Renal cortex interstitium (tissue), 11 donors: ENCODE results near the gene FOXR1. TPM values are rescaled to one million over a fixed set of nuclear protein-coding genes. Genes with fewer than 3 reads are reported as not detected.

Source experiments
- DNase-seq, 11 donors: peaks; one replicate each; pipeline ENCODE4 v3.0.0-alpha.2; 2013; ENCODE audit warnings: low read depth in 9 of 11, low spot score in 4 of 11; ENCODE audit errors: extremely low read depth in 1 of 11
- polyA plus RNA-seq, 3 donors: library from polyadenylated mRNA; unstranded; fragments of 120-200 nt; gene quantifications; one replicate each; pipeline ENCODE4 v1.2.1, GENCODE V29; 2013; ENCODE audit not compliant: insufficient read length in 3 of 3

Gene FOXR1
- polyA plus RNA-seq, 3 donors, result 0.14 TPM; not detected in 2

DNA sequence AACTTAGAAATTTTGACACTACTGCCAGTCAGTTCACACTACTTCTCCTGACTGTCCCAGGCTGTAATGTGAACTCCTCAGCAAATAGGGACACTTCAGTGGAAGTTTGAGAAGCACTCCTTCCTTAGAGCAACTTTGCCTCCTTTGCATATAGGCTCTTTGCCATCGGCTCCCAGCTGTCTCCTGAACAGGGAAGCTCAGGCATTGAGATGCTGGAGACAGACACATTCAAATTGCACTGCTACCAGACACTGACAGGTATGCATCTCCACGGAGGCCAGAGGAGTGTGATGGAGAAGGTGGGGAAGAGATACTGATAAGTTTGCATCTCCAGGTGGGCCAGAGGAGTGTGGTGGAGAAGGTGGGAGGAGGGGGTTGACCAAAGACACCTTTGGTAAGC lies 48.4 kb downstream of the FOXR1 start:
- no peak for DNase-seq

DNA sequence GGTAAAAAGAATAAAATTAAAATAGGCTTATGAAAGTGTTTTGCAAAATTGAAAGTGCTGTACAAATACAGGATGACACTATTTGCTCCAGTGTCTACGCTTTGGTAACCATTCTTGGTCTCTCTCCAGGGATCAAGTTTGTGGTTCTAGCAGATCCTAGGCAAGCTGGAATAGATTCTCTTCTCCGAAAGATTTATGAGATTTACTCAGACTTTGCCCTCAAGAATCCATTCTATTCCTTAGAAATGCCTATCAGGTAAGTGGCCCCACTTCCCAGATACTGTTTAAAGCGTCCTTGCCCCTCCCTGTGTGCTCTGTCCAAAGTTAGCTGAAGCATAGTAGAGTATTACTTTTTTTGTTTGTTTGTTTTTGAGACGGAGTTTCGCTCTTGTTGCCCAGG lies 50.1 kb downstream of the FOXR1 start:
- no peak for DNase-seq

DNA sequence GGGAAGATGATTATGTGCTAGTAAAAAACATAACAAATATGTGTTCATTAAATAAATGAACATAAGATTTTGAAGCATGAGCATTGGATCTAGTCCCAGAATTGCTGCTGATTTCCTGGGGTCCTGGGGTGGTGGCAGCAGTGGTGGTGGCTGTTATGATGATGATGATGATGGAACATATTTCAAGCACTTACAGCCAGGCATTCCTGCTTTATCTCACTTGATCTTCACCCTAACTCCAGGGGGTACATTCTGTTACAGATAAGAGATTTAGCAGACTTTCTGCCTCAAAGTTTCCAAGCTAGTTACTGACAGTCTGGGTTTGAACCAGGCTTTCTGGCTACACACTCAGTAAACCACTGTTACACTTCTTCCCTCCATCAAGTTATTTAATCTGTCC lies 52.2 kb downstream of the FOXR1 start:
- DNase-seq, result no peak

DNA sequence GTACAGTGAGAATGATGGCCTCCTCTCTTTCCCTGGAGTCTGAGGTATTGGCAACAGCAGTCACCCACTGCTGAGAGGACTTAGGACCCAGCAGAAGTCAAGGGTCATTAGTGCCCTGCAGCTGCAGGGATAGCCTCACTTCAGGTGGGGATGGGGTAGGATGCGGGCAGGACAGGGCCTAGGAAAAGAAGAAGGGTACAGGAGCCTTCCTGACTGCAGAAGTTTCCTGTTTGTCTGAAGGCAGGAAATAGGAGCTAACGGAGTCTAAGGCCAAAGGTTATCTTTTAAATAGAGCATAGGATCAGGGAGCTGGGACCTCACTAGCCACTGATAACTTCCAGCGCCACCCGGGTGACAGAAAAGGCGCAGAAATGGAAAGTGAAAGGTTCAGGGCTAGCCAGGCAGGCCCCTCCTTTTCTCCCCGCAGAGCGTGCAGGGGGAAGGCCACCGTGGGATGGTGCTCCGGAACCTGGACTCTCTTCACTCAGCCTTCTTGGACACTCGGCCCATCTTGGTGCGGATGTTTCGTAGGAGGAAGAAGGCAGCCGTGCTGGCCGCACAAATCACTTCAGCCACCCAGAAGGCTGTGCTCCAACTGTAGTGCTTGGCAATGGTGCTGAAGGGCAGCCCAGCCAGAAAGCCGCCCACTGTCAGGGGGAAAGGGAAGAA lies 53.0 kb downstream of the FOXR1 start:
- DNase-seq, result no peak

DNA sequence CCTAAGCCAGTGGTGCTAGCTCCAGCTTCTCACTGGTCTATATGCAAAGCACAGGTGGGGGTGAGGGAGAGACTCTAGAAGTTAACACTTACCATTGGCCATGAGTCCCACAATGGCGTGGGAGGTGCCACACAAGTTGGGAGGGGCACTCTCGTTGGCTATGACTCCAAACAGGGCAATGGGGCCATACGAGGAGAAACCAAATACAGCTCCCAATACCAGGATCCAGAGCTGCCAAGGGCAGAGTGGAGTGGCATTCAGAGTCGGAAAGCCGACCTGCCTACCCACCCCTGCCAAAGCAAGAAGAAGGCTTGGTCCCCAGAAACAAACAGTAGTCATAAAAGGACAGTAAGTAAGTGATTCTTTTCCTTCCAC lies 53.5 kb downstream of the FOXR1 start:
- DNase-seq, result no peak

DNA sequence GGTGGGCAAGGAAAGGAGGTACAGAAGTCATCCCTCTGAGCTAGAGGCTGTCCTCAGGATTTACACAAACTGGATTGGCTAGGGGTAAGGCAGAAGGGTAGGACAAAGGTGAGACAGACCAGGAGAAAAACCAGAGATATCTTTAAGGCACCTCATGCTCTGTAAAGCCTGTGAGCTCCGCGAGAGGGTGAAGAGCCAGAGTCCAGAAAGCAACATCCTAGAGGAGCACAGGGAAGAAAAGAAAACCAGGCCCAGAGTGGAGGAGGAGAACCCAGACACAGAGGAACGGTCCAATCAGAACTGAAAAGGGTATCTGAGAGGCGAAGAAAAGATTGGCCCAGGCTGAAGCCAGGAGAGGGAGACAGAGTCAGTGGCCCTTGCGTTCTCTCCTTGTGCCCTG lies 54.0 kb downstream of the FOXR1 start:
- no peak for DNase-seq

DNA sequence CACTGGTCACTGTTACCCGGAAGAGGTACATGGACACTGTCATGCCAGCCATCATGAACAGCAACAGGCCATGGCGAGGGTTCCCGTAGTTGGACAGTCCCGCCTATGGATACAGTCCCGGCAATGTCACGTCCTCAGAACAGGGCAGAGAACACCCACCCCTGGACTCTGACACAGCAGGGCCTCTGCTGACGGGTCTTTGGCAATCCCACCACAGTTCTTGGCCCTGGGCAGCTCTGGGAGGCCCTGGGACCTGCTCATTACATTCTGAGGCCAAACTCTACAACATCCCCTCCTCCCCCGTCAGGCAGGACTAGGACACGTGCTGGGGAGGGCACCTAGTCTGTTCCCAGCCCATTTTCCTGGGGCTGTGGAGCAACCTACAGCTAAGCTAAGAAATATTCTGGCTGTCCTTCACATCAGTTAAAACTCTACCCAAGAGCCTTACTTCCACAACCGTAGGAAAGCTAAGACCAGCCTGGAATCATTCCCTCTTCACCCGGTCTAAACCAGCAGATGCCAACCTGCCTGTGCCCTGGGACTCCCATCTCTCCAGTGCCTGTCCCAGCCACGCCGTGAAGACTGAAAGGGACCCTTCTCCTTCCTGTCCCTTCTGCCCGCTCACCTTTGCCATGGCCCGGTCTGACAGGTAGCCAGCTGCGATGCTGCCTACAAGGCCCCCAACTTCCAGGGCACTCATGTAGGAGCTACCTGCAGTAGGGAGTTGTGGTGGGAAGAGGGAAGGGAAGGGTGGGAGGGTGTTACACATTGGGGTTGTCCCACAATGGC lies 54.6 kb downstream of the FOXR1 start:
- no peak for DNase-seq

DNA sequence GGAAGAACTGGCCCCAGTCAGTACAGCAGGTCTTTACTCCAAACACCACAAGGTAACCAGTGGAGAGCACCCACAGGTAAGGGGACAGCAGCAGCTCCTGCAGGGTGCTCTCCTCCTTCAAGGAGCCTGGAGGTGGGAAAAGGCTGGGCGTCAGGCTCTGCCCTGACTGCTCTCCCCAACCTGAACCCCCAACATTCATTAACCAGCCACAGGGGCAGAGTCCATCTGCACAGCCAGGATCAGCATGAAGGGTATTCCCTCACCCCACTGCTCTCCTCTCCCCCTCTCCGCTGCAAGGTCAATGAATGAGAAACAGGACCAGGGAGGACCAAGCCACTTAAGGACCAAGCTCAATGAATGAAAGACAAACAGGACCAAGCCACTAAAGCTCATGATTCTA lies 55.4 kb downstream of the FOXR1 start:
- peak in 1 of 11 donors; percentile 43 for DNase-seq

DNA sequence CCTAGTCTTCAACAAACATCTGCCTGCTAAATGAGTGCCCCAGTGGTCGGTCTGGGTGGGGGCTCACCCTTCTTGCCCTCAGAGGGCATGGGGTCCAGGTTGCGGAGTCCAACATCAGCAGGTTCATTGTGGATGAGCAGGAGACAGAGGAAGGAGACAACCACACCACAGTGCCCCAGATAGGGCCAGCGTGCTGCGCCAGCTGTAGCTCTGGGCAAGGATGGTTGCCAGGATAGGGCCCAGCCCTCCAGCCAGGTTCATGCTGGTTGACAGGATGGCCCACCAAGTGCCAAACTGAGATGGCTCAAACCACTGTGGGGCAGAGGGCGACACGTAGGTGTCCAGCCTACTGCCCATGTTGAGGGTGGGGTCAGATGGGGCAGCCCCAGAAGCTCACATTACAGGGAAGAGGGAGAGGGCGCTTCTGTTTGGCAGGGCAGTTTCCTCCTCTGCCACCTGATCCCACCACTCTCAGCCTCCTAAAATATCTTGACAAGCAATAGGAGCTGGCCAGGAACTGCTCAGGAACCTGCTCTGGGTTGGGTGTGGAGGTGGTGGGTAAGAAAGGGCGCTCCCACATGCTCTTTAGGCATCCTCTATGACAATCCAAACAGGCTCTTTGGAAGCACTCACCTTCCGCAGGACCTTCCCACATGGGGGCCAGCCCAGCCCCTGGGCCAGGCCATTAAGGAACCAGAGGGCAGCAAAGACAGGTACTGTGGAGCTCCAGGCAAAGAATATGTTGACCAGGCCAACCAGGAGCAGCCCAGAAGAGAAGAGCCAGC lies 56.2 kb downstream of the FOXR1 start:
- DNase-seq, result no peak

DNA sequence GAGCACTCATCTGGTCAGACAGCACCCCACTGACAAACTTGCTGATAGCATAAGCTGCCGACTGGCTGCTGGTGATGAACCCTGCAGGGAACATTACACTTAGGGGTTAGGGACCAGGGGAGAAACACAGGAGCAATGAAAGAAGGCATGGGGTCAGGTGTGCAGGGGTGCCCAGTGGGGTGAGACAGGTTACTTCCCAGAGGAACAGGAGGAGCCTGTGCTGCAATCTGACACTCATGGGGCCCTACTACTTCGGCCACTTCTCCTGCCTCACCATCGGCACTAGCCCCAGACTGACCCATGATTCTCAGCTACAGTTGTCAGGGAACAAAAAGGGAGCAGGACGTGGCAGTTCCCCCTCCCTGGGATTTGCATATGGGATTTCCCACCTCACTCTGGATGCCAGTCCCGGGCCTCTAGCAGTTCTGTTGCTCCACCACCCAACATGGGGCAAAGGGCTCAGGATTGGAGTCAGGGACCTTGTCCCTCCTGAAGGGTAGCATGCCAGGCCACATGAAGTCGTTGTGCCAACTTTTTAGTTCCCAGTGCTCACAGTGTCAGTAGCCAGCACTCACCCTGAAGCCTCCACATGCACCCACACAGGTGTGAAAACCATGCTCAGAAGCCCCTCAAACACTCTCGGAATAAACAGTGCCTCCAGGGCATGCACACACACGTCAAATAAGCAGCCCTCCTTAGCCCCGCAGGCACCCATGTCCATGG lies 56.9 kb downstream of the FOXR1 start:
- no peak for DNase-seq

DNA sequence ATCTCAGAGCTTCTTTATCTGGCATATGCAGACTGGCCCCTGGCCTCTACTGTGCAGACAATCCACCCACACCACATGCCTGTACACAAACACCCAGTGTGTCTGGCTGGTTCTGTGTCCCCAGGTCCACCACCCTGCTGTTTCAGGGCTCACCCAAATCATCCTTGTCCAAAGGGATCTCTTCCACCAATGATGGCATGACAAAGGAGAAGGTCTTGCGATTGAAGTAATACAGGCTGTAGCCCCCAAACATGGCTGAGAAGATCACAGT lies 57.4 kb downstream of the FOXR1 start:
- no peak for DNase-seq

DNA sequence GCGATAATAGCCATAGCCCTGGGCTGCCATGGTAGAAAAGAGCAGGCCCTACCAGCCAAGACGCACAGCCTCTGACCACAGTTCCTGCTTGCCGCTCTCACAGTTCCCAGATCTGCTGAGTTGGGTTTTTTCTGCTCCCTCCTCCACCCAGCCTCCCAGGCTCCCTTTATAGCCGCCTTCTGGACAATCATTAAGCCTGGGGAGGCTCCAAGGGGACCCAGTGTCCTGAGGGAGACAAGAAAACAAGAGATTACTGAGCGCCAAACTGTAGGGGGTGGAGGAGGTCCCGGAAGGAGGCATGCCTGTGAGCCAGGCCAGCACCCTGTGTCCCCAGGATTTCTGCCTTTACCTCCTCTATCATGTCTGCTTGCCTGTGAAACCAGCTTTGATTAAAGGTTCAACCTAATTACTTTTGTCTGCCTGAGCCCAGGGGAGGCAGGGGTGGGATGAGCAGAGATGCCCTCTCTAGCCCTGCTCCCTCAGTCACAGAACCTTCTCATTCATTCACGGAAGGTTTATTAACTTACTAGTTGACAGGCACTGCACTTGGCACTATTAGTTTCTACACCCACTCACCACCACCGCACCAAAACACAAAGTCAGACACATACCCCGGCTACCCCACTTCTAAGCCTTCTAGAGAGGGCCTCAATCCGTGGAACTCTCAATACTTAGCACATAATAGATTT lies 57.9 kb downstream of the FOXR1 start:
- peak in 3 of 11 donors; percentile 32 to 81 (median 56) for DNase-seq

DNA sequence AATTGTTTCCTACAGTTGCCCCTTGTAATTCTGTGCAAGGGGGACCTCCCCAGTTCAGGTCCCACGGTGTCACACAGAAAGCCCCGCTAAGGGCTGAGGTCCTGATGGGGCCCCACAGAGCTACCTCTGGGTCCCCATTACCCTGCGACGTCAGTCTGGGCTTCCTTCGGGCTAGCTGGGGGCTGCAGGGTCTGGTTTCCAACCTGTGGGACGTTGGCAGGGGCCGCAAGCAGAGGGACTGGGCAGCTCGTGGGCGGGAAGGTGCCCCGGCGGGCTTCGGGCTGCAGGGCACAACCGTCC lies 58.4 kb downstream of the FOXR1 start:
- DNase-seq, result no peak

DNA sequence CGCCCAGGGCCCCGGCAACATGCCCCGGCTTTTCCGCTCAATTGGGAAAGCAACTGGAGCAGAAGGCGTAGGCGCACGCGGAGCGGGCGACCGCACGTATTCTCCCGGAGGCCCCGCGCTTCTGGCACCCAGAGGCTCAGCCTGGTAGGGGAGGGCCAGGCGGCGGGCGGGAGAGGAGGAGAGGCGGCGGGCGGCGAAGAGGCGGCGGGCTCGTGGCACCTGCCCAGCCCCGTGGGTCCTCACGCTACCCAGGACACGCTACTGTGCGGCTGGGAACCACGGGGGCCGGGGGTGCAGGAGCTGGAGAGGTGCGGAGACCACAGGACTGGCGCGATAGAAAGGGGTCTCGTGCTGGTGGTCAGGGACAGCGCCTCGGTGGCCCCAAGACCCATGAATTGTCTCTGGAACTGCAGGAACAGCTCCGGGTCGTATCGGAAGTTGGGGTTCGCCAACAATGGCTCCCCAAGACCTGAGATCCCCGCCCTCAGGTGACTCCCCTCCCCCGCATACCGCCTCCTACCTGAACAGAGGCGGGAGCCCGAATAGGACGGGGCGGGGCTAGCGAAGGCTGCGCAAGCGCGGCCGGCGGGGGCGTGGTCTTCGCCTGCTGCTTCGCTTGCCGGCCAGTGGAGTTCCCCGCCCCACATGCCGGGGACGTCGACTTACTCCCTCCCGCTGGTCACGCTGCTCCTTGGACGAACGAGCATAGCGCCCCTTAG lies 58.9 kb downstream of the FOXR1 start, which contains the start of gene SLC37A4:
Gene SLC37A4, minus strand, starts transcription at position 549 of the 719 bp plus-strand sequence.
- DNase-seq, result peak; percentile 88 to 96 (median 93)

Other genes with a start within 250 kb of the FOXR1 start
- 100 to 1,000 TPM; 128 to 145 (median 132) TPM for gene DDX6, start 180.6 kb upstream of the FOXR1 start, polyA plus RNA-seq
- gene CXCR5, start 87.9 kb upstream of the FOXR1 start, polyA plus RNA-seq, result not detected
- gene BCL9L, start 45.8 kb upstream of the FOXR1 start, polyA plus RNA-seq, result 10 to 100 TPM; 23.8 to 35.7 (median 33.5) TPM
- 1 to 10 TPM; 3.5 to 6.0 (median 5.9) TPM for gene UPK2, start 15.5 kb upstream of the FOXR1 start, polyA plus RNA-seq
- 10 to 100 TPM; 17.2 to 46.3 (median 22.0) TPM for gene CENATAC, start 26.4 kb downstream of the FOXR1 start, polyA plus RNA-seq
- gene RPS25, start 46.6 kb downstream of the FOXR1 start, polyA plus RNA-seq, result 1,000 to 10,000 TPM; 1,021 to 1,242 (median 1,207) TPM
- 100 to 1,000 TPM in 2 of 3 donors, 10 to 100 TPM in 1; 91.1 to 115 (median 102) TPM for gene TRAPPC4, start 47.0 kb downstream of the FOXR1 start, polyA plus RNA-seq
- gene SLC37A4, start 59.1 kb downstream of the FOXR1 start, polyA plus RNA-seq, result 100 to 1,000 TPM in 2 of 3 donors, 10 to 100 TPM in 1; 95.1 to 108 (median 103) TPM
- 100 to 1,000 TPM; 119 to 133 (median 120) TPM for gene HYOU1, start 85.4 kb downstream of the FOXR1 start, polyA plus RNA-seq
- 10 to 100 TPM; 49.5 to 62.6 (median 53.6) TPM for gene VPS11, start 96.1 kb downstream of the FOXR1 start, polyA plus RNA-seq
- gene HMBS, start 113.1 kb downstream of the FOXR1 start, polyA plus RNA-seq, result 10 to 100 TPM; 27.2 to 30.9 (median 30.0) TPM
- 10 to 100 TPM; 58.1 to 59.4 (median 58.1) TPM for gene DPAGT1, start 130.1 kb downstream of the FOXR1 start, polyA plus RNA-seq
- gene C2CD2L, start 135.6 kb downstream of the FOXR1 start, polyA plus RNA-seq, result 10 to 100 TPM in 2 of 3 donors, 1 to 10 TPM in 1; 8.7 to 11.0 (median 10.8) TPM
- 10 to 100 TPM; 28.2 to 42.9 (median 29.1) TPM for gene HINFP, start 149.8 kb downstream of the FOXR1 start, polyA plus RNA-seq
- gene ABCG4, start 177.3 kb downstream of the FOXR1 start, polyA plus RNA-seq, result 1 to 10 TPM in 2 of 3 donors, under 1 TPM in 1; 0.72 to 1.2 (median 1.1) TPM
- 10 to 100 TPM in 2 of 3 donors, 1 to 10 TPM in 1; 8.9 to 15.1 (median 12.0) TPM for gene NLRX1, start 197.0 kb downstream of the FOXR1 start, polyA plus RNA-seq
- 10 to 100 TPM; 14.6 to 20.6 (median 17.1) TPM for gene NHERF4, start 213.7 kb downstream of the FOXR1 start, polyA plus RNA-seq
- 10 to 100 TPM; 16.6 to 23.2 (median 20.3) TPM for gene CBL, start 234.6 kb downstream of the FOXR1 start, polyA plus RNA-seq